NOMO-1 treated with dmso at 0.1 percent for 144 hours (cell line): Measurements from ENCODE around the gene NPAS3.

Experiments
- DNase-seq: peaks from one replicate; lab custom pipeline; 2025; ENCODE audit not compliant: unreplicated experiment; lab: John Stamatoyannopoulos, UW

The NPAS3 gene

GRCh38 chr14:33420051-33420627 is 481.5 kb downstream of the NPAS3 start:
- DNase-seq: no peak

GRCh38 chr14:33430414-33431035 is 491.8 kb downstream of the NPAS3 start:
- DNase-seq: no peak

- no peak for DNase-seq
These were observed 493.8 kb downstream of the NPAS3 start for GRCh38 chr14:33432407-33433023.

GRCh38 chr14:33433396-33433795 is 494.7 kb downstream of the NPAS3 start:
- DNase-seq: no peak

GRCh38 chr14:33435911-33436689 is 497.4 kb downstream of the NPAS3 start:
- peak; percentile 7 for DNase-seq

- DNase-seq: no peak
These were observed 503.0 kb downstream of the NPAS3 start for GRCh38 chr14:33441633-33442032.

- DNase-seq: peak; percentile 3
These were observed 505.5 kb downstream of the NPAS3 start for GRCh38 chr14:33444136-33444535.

GRCh38 chr14:33449268-33449667 is 510.6 kb downstream of the NPAS3 start:
- DNase-seq: no peak

GRCh38 chr14:33449703-33450395 is 511.2 kb downstream of the NPAS3 start:
- no peak for DNase-seq

GRCh38 chr14:33450416-33450815 is 511.7 kb downstream of the NPAS3 start:
- DNase-seq: no peak

GRCh38 chr14:33451211-33451610 is 512.5 kb downstream of the NPAS3 start:
- no peak for DNase-seq

GRCh38 chr14:33452995-33453394 is 514.3 kb downstream of the NPAS3 start:
- DNase-seq: no peak

GRCh38 chr14:33454022-33454595 is 515.4 kb downstream of the NPAS3 start:
- no peak for DNase-seq

GRCh38 chr14:33454707-33455106 is 516.0 kb downstream of the NPAS3 start:
- no peak for DNase-seq

- DNase-seq: no peak
These were observed 517.1 kb downstream of the NPAS3 start for GRCh38 chr14:33455654-33456345.

GRCh38 chr14:33457021-33457420 is 518.3 kb downstream of the NPAS3 start:
- no peak for DNase-seq

GRCh38 chr14:33457617-33458016 is 518.9 kb downstream of the NPAS3 start:
- no peak for DNase-seq

- DNase-seq: no peak
These were observed 521.5 kb downstream of the NPAS3 start for GRCh38 chr14:33460164-33460563.

GRCh38 chr14:33461036-33461435 is 522.4 kb downstream of the NPAS3 start:
- DNase-seq: no peak

- no peak for DNase-seq
These were observed 525.1 kb downstream of the NPAS3 start for GRCh38 chr14:33463731-33464130.
